Thyroid gland (tissue), 4 donors: ENCODE data around the gene PDE10A.

Experiments used
- POLR2A ChIP-seq, 2 donors: fragments of 450-650 bp; IDR thresholded peaks; one replicate each; pipeline ENCODE4 v1.6.1; 2017; ENCODE audit warnings: antibody characterized with exemption in 2 of 2, mild to moderate bottlenecking in 2 of 2, moderate library complexity in 1 of 2
- TF ChIP-seq, protein P1 (sequence below), 6 experiments: fragments of 200-600 bp in 3 of 6; fragments of 450-650 bp in 3 of 6; sonication (generic) in 3 of 6; IDR thresholded peaks; one replicate each; pipeline ENCODE4 v1.5.1; 2016 to 2019; ENCODE audit warnings: antibody characterized with exemption in 6 of 6, mild to moderate bottlenecking in 2 of 6, inconsistent platforms in 1 of 6, moderate library complexity in 1 of 6

- TF ChIP-seq, protein P1, sequence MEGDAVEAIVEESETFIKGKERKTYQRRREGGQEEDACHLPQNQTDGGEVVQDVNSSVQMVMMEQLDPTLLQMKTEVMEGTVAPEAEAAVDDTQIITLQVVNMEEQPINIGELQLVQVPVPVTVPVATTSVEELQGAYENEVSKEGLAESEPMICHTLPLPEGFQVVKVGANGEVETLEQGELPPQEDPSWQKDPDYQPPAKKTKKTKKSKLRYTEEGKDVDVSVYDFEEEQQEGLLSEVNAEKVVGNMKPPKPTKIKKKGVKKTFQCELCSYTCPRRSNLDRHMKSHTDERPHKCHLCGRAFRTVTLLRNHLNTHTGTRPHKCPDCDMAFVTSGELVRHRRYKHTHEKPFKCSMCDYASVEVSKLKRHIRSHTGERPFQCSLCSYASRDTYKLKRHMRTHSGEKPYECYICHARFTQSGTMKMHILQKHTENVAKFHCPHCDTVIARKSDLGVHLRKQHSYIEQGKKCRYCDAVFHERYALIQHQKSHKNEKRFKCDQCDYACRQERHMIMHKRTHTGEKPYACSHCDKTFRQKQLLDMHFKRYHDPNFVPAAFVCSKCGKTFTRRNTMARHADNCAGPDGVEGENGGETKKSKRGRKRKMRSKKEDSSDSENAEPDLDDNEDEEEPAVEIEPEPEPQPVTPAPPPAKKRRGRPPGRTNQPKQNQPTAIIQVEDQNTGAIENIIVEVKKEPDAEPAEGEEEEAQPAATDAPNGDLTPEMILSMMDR (IDR thresholded peaks at IDR 0.05): no peak
- TF ChIP-seq POLR2A (IDR thresholded peaks at IDR 0.05): no peak
Measured at GRCh38 chr6:165615636-165616035, 47.4 kb downstream of the PDE10A start.
